ENCODE data around the gene PLEKHG7.

- TF ChIP-seq CTCF (IDR thresholded peaks at IDR 0.05) = no peak
- TF ChIP-seq POLR2A (IDR thresholded peaks at IDR 0.05) = no peak
Observed at GRCh38 chr12:92733661-92734060, 30.9 kb downstream of the PLEKHG7 start.

Measured in Peyer's patch (tissue), 4 donors.